K562 treated with DMSO at 1 percent for 48 hours (cell line): ENCODE measurements around the gene AGXT. TPM values are rescaled to one million over a fixed set of nuclear protein-coding genes. Genes with fewer than 3 reads are reported as not detected.

ENCODE experiments used
- total RNA-seq: library from RNA; unstranded; fragments of 300-600 nt; gene quantifications from 2 replicates; pipeline ENCODE4 v1.2.3, GENCODE V29; 2022; ENCODE audit warnings: low replicate concordance; ENCODE audit errors: extremely low read depth

Gene AGXT
- total RNA-seq = not detected in 2 replicates

DNA sequence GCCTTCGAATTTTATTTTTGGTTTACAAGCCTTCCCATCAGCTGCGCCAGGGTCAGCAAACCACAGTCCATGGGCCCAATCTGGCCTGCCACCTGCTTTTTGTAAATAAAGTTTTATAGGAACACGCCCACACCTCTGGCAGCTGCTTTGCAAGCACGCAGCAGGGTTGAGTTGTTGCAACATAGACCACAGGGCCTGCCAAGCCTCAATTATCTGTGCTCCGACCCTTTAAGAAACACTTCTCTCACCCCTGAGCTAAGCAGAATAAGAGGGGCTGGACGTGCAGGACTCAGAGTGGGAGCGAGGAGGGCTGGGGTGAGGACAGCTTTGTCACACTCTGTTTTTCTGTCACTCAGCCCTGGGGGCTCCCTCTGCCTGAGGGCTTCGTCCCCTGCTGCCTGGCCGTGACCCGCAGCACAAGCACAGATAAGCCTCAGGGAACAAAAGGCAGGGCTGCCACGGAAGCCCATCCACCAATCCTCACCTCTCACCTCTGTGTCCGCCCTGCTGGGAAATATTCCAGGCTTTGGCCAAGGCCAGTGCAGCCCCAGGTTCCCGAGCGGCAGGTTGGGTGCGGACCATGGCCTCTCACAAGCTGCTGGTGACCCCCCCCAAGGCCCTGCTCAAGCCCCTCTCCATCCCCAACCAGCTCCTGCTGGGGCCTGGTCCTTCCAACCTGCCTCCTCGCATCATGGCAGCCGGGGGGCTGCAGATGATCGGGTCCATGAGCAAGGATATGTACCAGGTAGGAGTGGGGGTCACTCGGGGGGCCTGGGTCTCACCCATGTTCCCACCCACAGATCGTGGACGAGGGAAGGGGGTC, at the start of gene AGXT:
AGXT (plus strand) TSS at position 539 of the 823 bp plus-strand sequence; CDS start at position 581, 42 bp downstream.

GRCh38 chr2:240819858-240820606, 48.6 kb upstream of the AGXT start, which contains the start of gene KIF1A:
Gene KIF1A (minus strand): TSS chr2:240820219. CDS start chr2:240797752, 22,467 bp downstream.

GRCh38 chr2:240895656-240896388, 27.2 kb downstream of the AGXT start, which contains the start of gene MAB21L4:
Gene MAB21L4 (minus strand): TSS chr2:240896156. CDS start chr2:240895997, 159 bp downstream.

GRCh38 chr2:240906141-240906910, 37.7 kb downstream of the AGXT start, which contains the start of gene CROCC2:
Gene CROCC2 (plus strand): TSS chr2:240906336. CDS start chr2:240906514, 178 bp downstream.

Other genes with a start within 250 kb of the AGXT start
- not detected in 2 replicates for gene GPR35, start 243.3 kb upstream of the AGXT start, total RNA-seq
- gene AQP12B, start 185.9 kb upstream of the AGXT start, total RNA-seq = not detected in 2 replicates
- not detected in 2 replicates for gene AQP12A, start 177.0 kb upstream of the AGXT start, total RNA-seq
- not detected in 2 replicates for gene KIF1A, start 48.6 kb upstream of the AGXT start, total RNA-seq
- gene MAB21L4, start 27.3 kb downstream of the AGXT start, total RNA-seq = not detected in 2 replicates
- not detected in 2 replicates for gene CROCC2, start 37.5 kb downstream of the AGXT start, total RNA-seq
- not detected in 2 replicates for gene SNED1, start 129.8 kb downstream of the AGXT start, total RNA-seq
- gene MTERF4, start 233.5 kb downstream of the AGXT start, total RNA-seq = not detected in 2 replicates